SU-DHL-6 (cell line): Measurements from ENCODE around the gene PRPF40A.

Experiments
- CTCF ChIP-seq: fragments of 200-600 bp; sonication (generic); IDR thresholded peaks from one replicate; pipeline ENCODE4 v1.5.1; 2017; ENCODE audit warnings: antibody characterized with exemption, mild to moderate bottlenecking, low read length, moderate library complexity; ENCODE audit not compliant: insufficient read depth, poor library complexity, severe bottlenecking
- EZH2phosphoT487 ChIP-seq: fragments of 200-600 bp; sonication (generic), shearing (Covaris generic); conservative IDR thresholded peaks from 2 replicates; pipeline ENCODE4 v1.6.1; 2018; ENCODE audit warnings: mild to moderate bottlenecking, antibody characterized with exemption, low read length, moderate library complexity, mixed read lengths

GRCh38 chr2:152606081-152606480, 111.2 kb downstream of the PRPF40A start:
- TF ChIP-seq CTCF (no peak), EZH2phosphoT487 (no peak)
